GM21825 (cell line): ENCODE results near the gene GGACT.
"Not testable (repeated sequence)": the region's sequence is repeated elsewhere in the genome, so short reads cannot be mapped to it uniquely, and the experiment has no call there.

Source experiments
- ATAC-seq: cut with Tn5 transposase; IDR thresholded peaks from one replicate; pipeline ENCODE4 v1.9.1; 2021; ENCODE audit warnings: mild to moderate bottlenecking, moderate library complexity; ENCODE audit not compliant: unreplicated experiment

The GGACT gene

GRCh38 chr13:100588331-100589177 is at the start of gene GGACT:
TSS of gene GGACT (minus strand) at chr13:100588789. CDS start at chr13:100532591, 56,198 bp downstream.
- ATAC-seq = peak; percentile 98

GRCh38 chr13:100637796-100638195 is 49.2 kb upstream of the GGACT start:
- ATAC-seq = no peak

- no peak for ATAC-seq
These were observed 48.8 kb upstream of the GGACT start for GRCh38 chr13:100637380-100637779.

- no peak for ATAC-seq
These were observed 47.9 kb upstream of the GGACT start for GRCh38 chr13:100636441-100636840.

- ATAC-seq = no peak
These were observed 47.4 kb upstream of the GGACT start for GRCh38 chr13:100636004-100636403.

- ATAC-seq = no peak
These were observed 46.1 kb upstream of the GGACT start for GRCh38 chr13:100634696-100635095.

- no peak for ATAC-seq
These were observed 44.9 kb upstream of the GGACT start for GRCh38 chr13:100633461-100633860.

- ATAC-seq = no peak
These were observed 42.0 kb upstream of the GGACT start for GRCh38 chr13:100630555-100630954.

GRCh38 chr13:100627120-100627519 is 38.5 kb upstream of the GGACT start:
- ATAC-seq = no peak

- ATAC-seq = no peak
These were observed 36.9 kb upstream of the GGACT start for GRCh38 chr13:100625447-100625846.

- no peak for ATAC-seq
These were observed 32.2 kb upstream of the GGACT start for GRCh38 chr13:100620792-100621191.

- no peak for ATAC-seq
These were observed 31.4 kb upstream of the GGACT start for GRCh38 chr13:100619940-100620339.

- ATAC-seq = not testable (repeated sequence)
These were observed 30.3 kb upstream of the GGACT start for GRCh38 chr13:100618897-100619296.

- no peak for ATAC-seq
These were observed 24.4 kb upstream of the GGACT start for GRCh38 chr13:100613031-100613430.

GRCh38 chr13:100611678-100612492 is 23.3 kb upstream of the GGACT start:
- peak; percentile 25 for ATAC-seq

GRCh38 chr13:100610391-100611347 is 22.1 kb upstream of the GGACT start:
- peak; percentile 33 for ATAC-seq

GRCh38 chr13:100608906-100609305 is 20.3 kb upstream of the GGACT start:
- ATAC-seq = peak; percentile 89

- ATAC-seq = no peak
These were observed 19.9 kb upstream of the GGACT start for GRCh38 chr13:100608489-100608888.

- ATAC-seq = no peak
These were observed 16.5 kb upstream of the GGACT start for GRCh38 chr13:100604918-100605710.
